ENCODE measurements around the gene TM2D3. TPM values are rescaled to one million over a fixed set of nuclear protein-coding genes. Genes with fewer than 3 reads are reported as not detected.

TM2D3 gene, protein sequence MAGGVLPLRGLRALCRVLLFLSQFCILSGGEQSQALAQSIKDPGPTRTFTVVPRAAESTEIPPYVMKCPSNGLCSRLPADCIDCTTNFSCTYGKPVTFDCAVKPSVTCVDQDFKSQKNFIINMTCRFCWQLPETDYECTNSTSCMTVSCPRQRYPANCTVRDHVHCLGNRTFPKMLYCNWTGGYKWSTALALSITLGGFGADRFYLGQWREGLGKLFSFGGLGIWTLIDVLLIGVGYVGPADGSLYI
- 37.0 and 42.3 TPM in 2 replicates for total RNA-seq

GRCh38 chr15:101652098-101652785, at the start of gene TM2D3:
TSS of gene TM2D3 (minus strand) at chr15:101652381. CDS start at chr15:101652361, 20 bp downstream.

Other genes starting within 250 kb of the TM2D3 start
- gene PCSK6, start 162.7 kb downstream of the TM2D3 start, total RNA-seq: 7.7 and 11.6 TPM in 2 replicates
- 14.1 and 15.2 TPM in 2 replicates for gene TARS3, start 72.1 kb upstream of the TM2D3 start, total RNA-seq
- gene OR4F6, start 151.1 kb upstream of the TM2D3 start, total RNA-seq: not detected in 2 replicates
- not detected in 2 replicates for gene OR4F15, start 159.8 kb upstream of the TM2D3 start, total RNA-seq

Measured in smooth muscle cell of bladder (primary cell).